GM23338 (cell line): ENCODE data around the gene NELFCD. TPM values are rescaled to one million over a fixed set of nuclear protein-coding genes. Genes with fewer than 3 reads are reported as not detected.

Experiments used
- ATAC-seq: fragments of 200-7000 bp; cut with Tn5 transposase; 3 replicates; pipeline ENCODE4 v1.9.1; 2020
- DNase-seq: peaks from one replicate; pipeline ENCODE4 v3.0.0-alpha.2; 2015; ENCODE audit warnings: low spot score
- H2AFZ ChIP-seq: fragments of 200-600 bp; sonication (generic); 2 replicates; pipeline ENCODE4 v1.8.0; 2016; ENCODE audit warnings: antibody characterized with exemption, mild to moderate bottlenecking, moderate library complexity
- H3F3A ChIP-seq: fragments of 200-600 bp; sonication (generic); replicated peaks from 2 replicates; pipeline ENCODE4 v1.8.0; 2017; ENCODE audit warnings: antibody characterized with exemption, mixed run types, low read depth
- H3K27ac ChIP-seq: fragments of 200-600 bp; sonication (generic); 2 replicates; pipeline ENCODE4 v1.6.1; 2016; ENCODE audit warnings: low read depth
- H3K27me3 ChIP-seq: fragments of 200-600 bp; sonication (generic); 2 replicates; pipeline ENCODE4 v1.8.0; 2016; ENCODE audit warnings: mild to moderate bottlenecking, mixed run types, moderate library complexity; ENCODE audit not compliant: insufficient read depth
- H3K36me3 ChIP-seq: fragments of 200-600 bp; sonication (generic); 2 replicates; pipeline ENCODE4 v1.8.0; 2016; ENCODE audit warnings: mild to moderate bottlenecking; ENCODE audit not compliant: insufficient read depth
- H3K4me1 ChIP-seq: fragments of 200-600 bp; sonication (generic); 2 replicates; pipeline ENCODE4 v1.8.0; 2016; ENCODE audit warnings: mild to moderate bottlenecking, moderate library complexity; ENCODE audit not compliant: insufficient read depth
- H3K4me2 ChIP-seq: fragments of 200-600 bp; sonication (generic); 2 replicates; pipeline ENCODE4 v1.7.1; 2017; ENCODE audit warnings: mixed run types
- H3K4me3 ChIP-seq: fragments of 200-600 bp; sonication (generic); 2 replicates; pipeline ENCODE4 v1.6.1; 2016; ENCODE audit warnings: mixed run types
- H3K79me2 ChIP-seq: fragments of 200-600 bp; sonication (generic); replicated peaks from 2 replicates; pipeline ENCODE4 v1.8.0; 2017; ENCODE audit warnings: mild to moderate bottlenecking; ENCODE audit not compliant: insufficient read depth
- H3K9me2 ChIP-seq: fragments of 200-600 bp; sonication (generic); 2 replicates; pipeline ENCODE4 v1.8.0; 2017; ENCODE audit not compliant: insufficient read depth
- H4K20me1 ChIP-seq: fragments of 200-600 bp; sonication (generic); replicated peaks from 2 replicates; pipeline ENCODE4 v1.8.0; 2017; ENCODE audit warnings: mild to moderate bottlenecking; ENCODE audit not compliant: insufficient read depth
- H3K27ac Mint-ChIP-seq: 2 replicates; pipeline ENCODE4 v1.8.0; 2020; ENCODE audit warnings: inconsistent platforms, mild to moderate bottlenecking, moderate library complexity, mixed read lengths
- H3K27me3 Mint-ChIP-seq: 3 replicates; pipeline ENCODE4 v1.8.0; 2022; ENCODE audit warnings: low read depth, mild to moderate bottlenecking, moderate library complexity, mixed read lengths, inconsistent platforms; ENCODE audit not compliant: insufficient read depth, poor library complexity
- H3K36me3 Mint-ChIP-seq: 3 replicates; pipeline ENCODE4 v1.8.0; 2021; ENCODE audit warnings: low read depth, mild to moderate bottlenecking, inconsistent platforms, moderate library complexity, mixed read lengths
- H3K4me1 Mint-ChIP-seq: 3 replicates; pipeline ENCODE4 v1.8.0; 2020; ENCODE audit warnings: mild to moderate bottlenecking, inconsistent platforms, mixed read lengths
- H3K4me3 Mint-ChIP-seq: 3 replicates; pipeline ENCODE4 v1.8.0; 2021; ENCODE audit warnings: moderate library complexity, mild to moderate bottlenecking, inconsistent platforms, mixed read lengths
- H3K9me3 Mint-ChIP-seq: 3 replicates; pipeline ENCODE4 v1.8.0; 2020; ENCODE audit warnings: moderate library complexity, mild to moderate bottlenecking, inconsistent platforms, mixed read lengths
- CREB1 ChIP-seq: fragments of 250-450 bp; sonication (Bioruptor Pico); IDR thresholded peaks from 2 replicates; pipeline ENCODE4 v1.5.0; 2020; ENCODE audit warnings: low read depth, mild to moderate bottlenecking, moderate library complexity
- EZH2phosphoT487 ChIP-seq: fragments of 200-600 bp; sonication (generic); IDR thresholded peaks from one replicate; pipeline ENCODE4 v1.8.1; 2018; ENCODE audit warnings: antibody characterized with exemption; ENCODE audit not compliant: unreplicated experiment
- NANOG ChIP-seq: IDR thresholded peaks from 2 replicates; pipeline ENCODE4 v1.6.1; 2016; ENCODE audit warnings: antibody characterized with exemption, borderline replicate concordance
- POLR2AphosphoS5 ChIP-seq: IDR thresholded peaks from 2 replicates; pipeline ENCODE4 v1.6.1; 2016; ENCODE audit warnings: antibody characterized with exemption, low read depth
- STAT1 ChIP-seq: IDR thresholded peaks from one replicate; pipeline ENCODE4 v1.6.1; 2016; ENCODE audit warnings: antibody characterized with exemption; ENCODE audit not compliant: unreplicated experiment
- polyA plus RNA-seq: library from polyadenylated mRNA; unstranded; fragments of >200 nt; fragmentation: Nextera tagmentation; extraction: Ambion mirVana; gene quantifications from 2 replicates; pipeline ENCODE4 v1.2.1, GENCODE V29; 2016
- total RNA-seq: library from RNA; depleted of rRNA; stranded (reverse); fragments of >200 nt; shearing (Covaris generic); gene quantifications from 2 replicates; pipeline ENCODE4 v1.2.3, GENCODE V29; 2014
- TF ChIP-seq, protein P1 (sequence below): IDR thresholded peaks from one replicate; pipeline ENCODE4 v1.6.1; 2018; ENCODE audit warnings: antibody characterized with exemption; ENCODE audit not compliant: unreplicated experiment
- TF ChIP-seq, protein P2 (sequence below): fragments of 250-450 bp; sonication (Bioruptor Pico); IDR thresholded peaks from 2 replicates; pipeline ENCODE4 v1.5.0; 2020; ENCODE audit warnings: mild to moderate bottlenecking, moderate library complexity

The NELFCD gene
- total and polyA plus RNA-seq, 2 experiments from 2014 or later = 52.9 to 75.8 TPM

DNA sequence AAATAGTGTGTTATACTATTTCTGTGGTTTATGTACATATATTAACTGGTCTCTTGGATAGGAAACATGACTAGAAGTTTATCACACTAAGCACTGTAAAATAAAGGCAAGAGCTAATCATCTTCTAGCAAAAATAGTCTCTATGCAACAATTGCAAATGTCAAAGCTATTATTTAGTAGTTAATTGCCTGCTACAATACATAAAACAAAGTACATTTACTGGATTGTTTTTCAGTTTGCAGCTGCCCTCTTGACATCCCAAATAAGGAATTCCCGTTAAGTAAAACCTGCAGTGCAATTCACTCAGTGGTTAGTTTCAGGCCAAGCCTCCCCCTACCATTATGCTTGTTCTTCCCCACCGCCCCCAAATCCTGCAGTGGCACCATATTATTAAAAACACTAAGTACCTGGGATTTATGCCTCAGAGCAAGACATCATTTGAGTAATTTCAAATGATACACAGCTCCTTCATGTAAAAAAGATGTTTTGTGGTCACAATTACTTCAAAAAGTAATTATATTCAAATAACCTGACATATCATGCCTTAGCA lies 52.6 kb downstream of the NELFCD start:
- Mint-ChIP-seq H3K27ac (no peak overlapping the region), H3K9me3 (no peaks in the 10 kb centered on the region), H3K4me3 (peak overlapping the region; percentile 13; the same call in 2 of the 3 replicates), H3K36me3 (peaks cover 68% of the 10 kb centered on the region), H3K27me3 (peaks cover 15% of the 10 kb centered on the region), H3K4me1 (peaks cover 10% of the 10 kb centered on the region; the same call in 2 of the 3 replicates)
- Histone ChIP-seq H3K36me3 (peaks cover 48% of the 10 kb centered on the region), H3K9me2 (no peaks in the 10 kb centered on the region), H3K27me3 (0 out of 2 replicates have a peak, but pooled peaks cover 4% of the 10 kb centered on the region), H3K4me1 (peaks cover 19% of the 10 kb centered on the region), H2AFZ (no peak overlapping the region), H3K27ac (no peak overlapping the region), H3K79me2 (peaks cover 48% of the 10 kb centered on the region), H3K4me2 (no peak overlapping the region), H3F3A (0 out of 2 replicates have a peak, but pooled peaks cover 3% of the 10 kb centered on the region), H4K20me1 (peaks cover 25% of the 10 kb centered on the region), H3K4me3 (no peak overlapping the region)
- no peak for DNase-seq
- ATAC-seq = no peak
- no peak for TF ChIP-seq EZH2phosphoT487
- TF ChIP-seq, protein P1, sequence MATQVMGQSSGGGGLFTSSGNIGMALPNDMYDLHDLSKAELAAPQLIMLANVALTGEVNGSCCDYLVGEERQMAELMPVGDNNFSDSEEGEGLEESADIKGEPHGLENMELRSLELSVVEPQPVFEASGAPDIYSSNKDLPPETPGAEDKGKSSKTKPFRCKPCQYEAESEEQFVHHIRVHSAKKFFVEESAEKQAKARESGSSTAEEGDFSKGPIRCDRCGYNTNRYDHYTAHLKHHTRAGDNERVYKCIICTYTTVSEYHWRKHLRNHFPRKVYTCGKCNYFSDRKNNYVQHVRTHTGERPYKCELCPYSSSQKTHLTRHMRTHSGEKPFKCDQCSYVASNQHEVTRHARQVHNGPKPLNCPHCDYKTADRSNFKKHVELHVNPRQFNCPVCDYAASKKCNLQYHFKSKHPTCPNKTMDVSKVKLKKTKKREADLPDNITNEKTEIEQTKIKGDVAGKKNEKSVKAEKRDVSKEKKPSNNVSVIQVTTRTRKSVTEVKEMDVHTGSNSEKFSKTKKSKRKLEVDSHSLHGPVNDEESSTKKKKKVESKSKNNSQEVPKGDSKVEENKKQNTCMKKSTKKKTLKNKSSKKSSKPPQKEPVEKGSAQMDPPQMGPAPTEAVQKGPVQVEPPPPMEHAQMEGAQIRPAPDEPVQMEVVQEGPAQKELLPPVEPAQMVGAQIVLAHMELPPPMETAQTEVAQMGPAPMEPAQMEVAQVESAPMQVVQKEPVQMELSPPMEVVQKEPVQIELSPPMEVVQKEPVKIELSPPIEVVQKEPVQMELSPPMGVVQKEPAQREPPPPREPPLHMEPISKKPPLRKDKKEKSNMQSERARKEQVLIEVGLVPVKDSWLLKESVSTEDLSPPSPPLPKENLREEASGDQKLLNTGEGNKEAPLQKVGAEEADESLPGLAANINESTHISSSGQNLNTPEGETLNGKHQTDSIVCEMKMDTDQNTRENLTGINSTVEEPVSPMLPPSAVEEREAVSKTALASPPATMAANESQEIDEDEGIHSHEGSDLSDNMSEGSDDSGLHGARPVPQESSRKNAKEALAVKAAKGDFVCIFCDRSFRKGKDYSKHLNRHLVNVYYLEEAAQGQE = no peak
- no peak for TF ChIP-seq NANOG
- TF ChIP-seq CREB1 = no peak
- TF ChIP-seq, protein P2, sequence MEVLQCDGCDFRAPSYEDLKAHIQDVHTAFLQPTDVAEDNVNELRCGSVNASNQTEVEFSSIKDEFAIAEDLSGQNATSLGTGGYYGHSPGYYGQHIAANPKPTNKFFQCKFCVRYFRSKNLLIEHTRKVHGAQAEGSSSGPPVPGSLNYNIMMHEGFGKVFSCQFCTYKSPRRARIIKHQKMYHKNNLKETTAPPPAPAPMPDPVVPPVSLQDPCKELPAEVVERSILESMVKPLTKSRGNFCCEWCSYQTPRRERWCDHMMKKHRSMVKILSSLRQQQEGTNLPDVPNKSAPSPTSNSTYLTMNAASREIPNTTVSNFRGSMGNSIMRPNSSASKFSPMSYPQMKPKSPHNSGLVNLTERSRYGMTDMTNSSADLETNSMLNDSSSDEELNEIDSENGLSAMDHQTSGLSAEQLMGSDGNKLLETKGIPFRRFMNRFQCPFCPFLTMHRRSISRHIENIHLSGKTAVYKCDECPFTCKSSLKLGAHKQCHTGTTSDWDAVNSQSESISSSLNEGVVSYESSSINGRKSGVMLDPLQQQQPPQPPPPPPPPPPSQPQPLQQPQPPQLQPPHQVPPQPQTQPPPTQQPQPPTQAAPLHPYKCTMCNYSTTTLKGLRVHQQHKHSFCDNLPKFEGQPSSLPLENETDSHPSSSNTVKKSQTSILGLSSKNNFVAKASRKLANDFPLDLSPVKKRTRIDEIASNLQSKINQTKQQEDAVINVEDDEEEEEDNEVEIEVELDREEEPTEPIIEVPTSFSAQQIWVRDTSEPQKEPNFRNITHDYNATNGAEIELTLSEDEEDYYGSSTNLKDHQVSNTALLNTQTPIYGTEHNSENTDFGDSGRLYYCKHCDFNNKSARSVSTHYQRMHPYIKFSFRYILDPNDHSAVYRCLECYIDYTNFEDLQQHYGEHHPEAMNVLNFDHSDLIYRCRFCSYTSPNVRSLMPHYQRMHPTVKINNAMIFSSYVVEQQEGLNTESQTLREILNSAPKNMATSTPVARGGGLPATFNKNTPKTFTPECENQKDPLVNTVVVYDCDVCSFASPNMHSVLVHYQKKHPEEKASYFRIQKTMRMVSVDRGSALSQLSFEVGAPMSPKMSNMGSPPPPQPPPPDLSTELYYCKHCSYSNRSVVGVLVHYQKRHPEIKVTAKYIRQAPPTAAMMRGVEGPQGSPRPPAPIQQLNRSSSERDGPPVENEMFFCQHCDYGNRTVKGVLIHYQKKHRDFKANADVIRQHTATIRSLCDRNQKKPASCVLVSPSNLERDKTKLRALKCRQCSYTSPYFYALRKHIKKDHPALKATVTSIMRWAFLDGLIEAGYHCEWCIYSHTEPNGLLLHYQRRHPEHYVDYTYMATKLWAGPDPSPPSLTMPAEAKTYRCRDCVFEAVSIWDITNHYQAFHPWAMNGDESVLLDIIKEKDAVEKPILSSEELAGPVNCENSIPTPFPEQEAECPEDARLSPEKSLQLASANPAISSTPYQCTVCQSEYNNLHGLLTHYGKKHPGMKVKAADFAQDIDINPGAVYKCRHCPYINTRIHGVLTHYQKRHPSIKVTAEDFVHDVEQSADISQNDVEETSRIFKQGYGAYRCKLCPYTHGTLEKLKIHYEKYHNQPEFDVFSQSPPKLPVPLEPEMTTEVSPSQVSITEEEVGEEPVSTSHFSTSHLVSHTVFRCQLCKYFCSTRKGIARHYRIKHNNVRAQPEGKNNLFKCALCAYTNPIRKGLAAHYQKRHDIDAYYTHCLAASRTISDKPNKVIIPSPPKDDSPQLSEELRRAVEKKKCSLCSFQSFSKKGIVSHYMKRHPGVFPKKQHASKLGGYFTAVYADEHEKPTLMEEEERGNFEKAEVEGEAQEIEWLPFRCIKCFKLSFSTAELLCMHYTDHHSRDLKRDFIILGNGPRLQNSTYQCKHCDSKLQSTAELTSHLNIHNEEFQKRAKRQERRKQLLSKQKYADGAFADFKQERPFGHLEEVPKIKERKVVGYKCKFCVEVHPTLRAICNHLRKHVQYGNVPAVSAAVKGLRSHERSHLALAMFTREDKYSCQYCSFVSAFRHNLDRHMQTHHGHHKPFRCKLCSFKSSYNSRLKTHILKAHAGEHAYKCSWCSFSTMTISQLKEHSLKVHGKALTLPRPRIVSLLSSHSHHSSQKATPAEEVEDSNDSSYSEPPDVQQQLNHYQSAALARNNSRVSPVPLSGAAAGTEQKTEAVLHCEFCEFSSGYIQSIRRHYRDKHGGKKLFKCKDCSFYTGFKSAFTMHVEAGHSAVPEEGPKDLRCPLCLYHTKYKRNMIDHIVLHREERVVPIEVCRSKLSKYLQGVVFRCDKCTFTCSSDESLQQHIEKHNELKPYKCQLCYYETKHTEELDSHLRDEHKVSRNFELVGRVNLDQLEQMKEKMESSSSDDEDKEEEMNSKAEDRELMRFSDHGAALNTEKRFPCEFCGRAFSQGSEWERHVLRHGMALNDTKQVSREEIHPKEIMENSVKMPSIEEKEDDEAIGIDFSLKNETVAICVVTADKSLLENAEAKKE (CRISPR knock-in tag) = no peak
- no peak for TF ChIP-seq STAT1
- TF ChIP-seq POLR2AphosphoS5 = no peak
